Upper lobe of left lung (tissue), 6 donors: Measurements from ENCODE around the gene GIMAP4. TPM values are rescaled to one million over a fixed set of nuclear protein-coding genes. Genes with fewer than 3 reads are reported as not detected.
"Not testable (repeated sequence)": the region's sequence is repeated elsewhere in the genome, so short reads cannot be mapped to it uniquely, and the experiment has no call there.

Experiments used
- ATAC-seq, 2 donors: fragments of 200-7000 bp; cut with Tn5 transposase; one replicate each; pipeline ENCODE4 v1.9.1; 2022; ENCODE audit warnings: mild to moderate bottlenecking in 2 of 2, moderate library complexity in 2 of 2; ENCODE audit not compliant: low FRiP score in 2 of 2
- DNase-seq, 2 donors: peaks; one replicate each; pipeline ENCODE4 v3.0.0-alpha.2; 2019 to 2020
- H3K27ac ChIP-seq, 4 donors: fragments of 200-600 bp; sonication (generic); one replicate each; pipeline ENCODE4 v1.5.1; 2016 to 2019
- H3K27me3 ChIP-seq, 4 donors: fragments of 200-600 bp; sonication (generic); one replicate each; pipeline ENCODE4 v1.5.1; 2017 to 2019
- H3K36me3 ChIP-seq, 4 donors: fragments of 200-600 bp; sonication (generic); one replicate each; pipeline ENCODE4 v1.5.1; 2016 to 2019
- H3K4me1 ChIP-seq, 4 donors: fragments of 200-600 bp; sonication (generic); one replicate each; pipeline ENCODE4 v1.5.1; 2018 to 2019
- H3K4me3 ChIP-seq, 4 donors: fragments of 200-600 bp; sonication (generic); one replicate each; pipeline ENCODE4 v1.5.1; 2017 to 2019; ENCODE audit warnings: mild to moderate bottlenecking in 2 of 4, moderate library complexity in 1 of 4
- H3K9me3 ChIP-seq, 4 donors: fragments of 200-600 bp; sonication (generic); one replicate each; pipeline ENCODE4 v1.5.1; 2018 to 2019
- CTCF ChIP-seq, 6 experiments: fragments of 450-650 bp in 4 of 6; fragments of 200-600 bp in 2 of 6; sonication (generic) in 2 of 6; IDR thresholded peaks; one replicate each; pipeline ENCODE4 v1.5.1; 2016 to 2019; ENCODE audit warnings: antibody characterized with exemption in 6 of 6
- EP300 ChIP-seq, 4 donors: sonication (generic); formaldehyde crosslinking; IDR thresholded peaks; one replicate each; pipeline ENCODE4 v1.5.1; 2017; ENCODE audit warnings: antibody characterized with exemption in 4 of 4, control low read depth in 2 of 4
- POLR2A ChIP-seq, 4 donors: fragments of 450-650 bp; IDR thresholded peaks; one replicate each; pipeline ENCODE4 v1.5.1; 2016 to 2017; ENCODE audit warnings: antibody characterized with exemption in 4 of 4, mild to moderate bottlenecking in 2 of 4
- POLR2AphosphoS5 ChIP-seq, 2 donors: sonication (generic); formaldehyde crosslinking; IDR thresholded peaks; one replicate each; pipeline ENCODE4 v1.5.1; 2017; ENCODE audit warnings: antibody characterized with exemption in 2 of 2
- WGBS, 2 donors: methylation state at CpG; one replicate each; pipeline ENCODE4 v1.1.5; 2017 to 2018; 5-methylcytosine and 5-hydroxymethylcytosine counted together
- total RNA-seq, 6 donors: library from RNA; depleted of rRNA in 4 of 6; stranded (reverse); fragments of >200 nt in 4 of 6; gene quantifications; one replicate each; pipeline versions ENCODE4 v1.1.0 to v1.2.1, GENCODE V29; 2016 to 2021
- donor health status: DM: no; HTN: no; CAD: no; lungs with moderate emphysema.
- donor health status: DM: no; HTN: yes; CAD: no; lungs with severe emphysema.

GIMAP4 gene
- total RNA-seq: 10 to 100 TPM; 34.0 to 78.9 (median 43.0) TPM

DNA sequence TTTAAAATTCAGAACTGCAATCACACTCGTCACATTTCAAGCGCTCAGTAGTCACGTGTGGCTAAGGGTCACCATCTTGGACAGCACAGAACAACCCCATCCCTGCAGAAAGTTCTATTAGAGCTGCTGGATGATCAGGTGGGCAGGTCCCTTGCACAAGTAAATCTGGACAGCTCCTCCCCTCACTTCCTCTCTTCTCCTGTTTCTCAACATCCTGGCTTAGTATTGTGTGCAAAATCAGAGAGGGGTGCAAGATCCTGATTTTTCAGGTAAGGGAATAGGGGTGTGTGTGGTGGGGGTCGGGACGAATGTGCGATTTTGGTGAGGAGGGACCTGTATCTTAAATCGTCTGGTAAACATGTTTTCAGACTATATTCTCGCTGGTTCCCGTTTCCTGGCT is at the start of gene GIMAP4:
Gene GIMAP4, plus strand, starts transcription at position 222 of the 400 bp plus-strand sequence. CDS start 2,512 bp downstream, outside the sequence.
- ATAC-seq: peak; percentile 71 to 74
- peak within 1 kb of the TSS; percentile 6 to 64 (median 50) for H3K4me3 ChIP-seq

GRCh38 chr7:150519310-150519709 is 47.9 kb upstream of the GIMAP4 start:
- Histone ChIP-seq H3K36me3 (peaks cover 0 to 9% (median 2%) of the 10 kb centered on the region in 4 donors), H3K27ac (peak overlapping the region; percentile 80 to 87 (median 82)), H3K27me3 (no peaks in the 10 kb centered on the region), H3K4me3 (peak overlapping the region in 3 of 4 donors; percentile 36 to 62 (median 46)), H3K4me1 (peaks cover 0 to 3% (median 0%) of the 10 kb centered on the region in 4 donors), H3K9me3 (no peaks in the 10 kb centered on the region)
- WGBS, 2 donors: 55 to 63% methylated on average over 2 of the region's 2 CpGs
- DNase-seq (no peak), ATAC-seq (no peak)
- TF ChIP-seq POLR2AphosphoS5 (IDR thresholded peaks at IDR 0.05) (no peak), POLR2A (IDR thresholded peaks at IDR 0.05) (no peak), EP300 (IDR thresholded peaks at IDR 0.05) (no peak), CTCF (IDR thresholded peaks at IDR 0.05) (no peak)

More for the DNA sequence above, at the start of gene GIMAP4:
- Histone ChIP-seq H3K36me3 (peaks cover 0 to 24% (median 14%) of the 10 kb centered on the region in 4 donors), H3K9me3 (no peaks in the 10 kb centered on the region), H3K27ac (peak within 1 kb of the TSS; percentile 81 to 90 (median 84)), H3K27me3 (no peaks in the 10 kb centered on the region), H3K4me1 (peaks cover 11 to 18% (median 14%) of the 10 kb centered on the region in 4 donors)
- 43 to 50% methylated on average over 9 of the region's 9 CpGs for WGBS, 2 donors
- peak in 1 of 2 donors; percentile 31 for DNase-seq
- TF ChIP-seq POLR2A (IDR thresholded peaks at IDR 0.05) (peak in 2 of 4 donors; percentile 16 to 46), POLR2AphosphoS5 (IDR thresholded peaks at IDR 0.05) (peak; percentile 26 to 39), EP300 (IDR thresholded peaks at IDR 0.05) (no peak)

- ATAC-seq: no peak
- 53 to 61% methylated on average over 8 of the region's 8 CpGs for WGBS, 2 donors
- TF ChIP-seq POLR2AphosphoS5 (IDR thresholded peaks at IDR 0.05) (peak in 1 of 2 donors; percentile 15), POLR2A (IDR thresholded peaks at IDR 0.05) (no peak), CTCF (IDR thresholded peaks at IDR 0.05) (no peak), EP300 (IDR thresholded peaks at IDR 0.05) (no peak)
- no peak for DNase-seq
- Histone ChIP-seq H3K27me3 (no peaks in the 10 kb centered on the region), H3K4me1 (peaks cover 0 to 3% (median 0%) of the 10 kb centered on the region in 4 donors), H3K27ac (peak overlapping the region; percentile 80 to 87 (median 82)), H3K36me3 (peaks cover 0 to 9% (median 2%) of the 10 kb centered on the region in 4 donors), H3K4me3 (peak overlapping the region in 3 of 4 donors; percentile 15 to 62 (median 46)), H3K9me3 (no peaks in the 10 kb centered on the region)
Measured at GRCh38 chr7:150520145-150520544, 47.0 kb upstream of the GIMAP4 start.

- H3K36me3 ChIP-seq, H3K27me3 ChIP-seq, H3K4me1 ChIP-seq, ATAC-seq, DNase-seq, H3K9me3 ChIP-seq: not testable (repeated sequence)
- H3K27ac ChIP-seq: peak overlapping the region; percentile 26 to 87 (median 64)
- H3K4me3 ChIP-seq: peak overlapping the region in 1 of 4 donors; percentile 13
- 63 to 65% methylated on average over 6 of the region's 6 CpGs for whole genome bisulfite sequencing, 2 donors
Measured at GRCh38 chr7:150522931-150523330, 44.3 kb upstream of the GIMAP4 start.

DNA sequence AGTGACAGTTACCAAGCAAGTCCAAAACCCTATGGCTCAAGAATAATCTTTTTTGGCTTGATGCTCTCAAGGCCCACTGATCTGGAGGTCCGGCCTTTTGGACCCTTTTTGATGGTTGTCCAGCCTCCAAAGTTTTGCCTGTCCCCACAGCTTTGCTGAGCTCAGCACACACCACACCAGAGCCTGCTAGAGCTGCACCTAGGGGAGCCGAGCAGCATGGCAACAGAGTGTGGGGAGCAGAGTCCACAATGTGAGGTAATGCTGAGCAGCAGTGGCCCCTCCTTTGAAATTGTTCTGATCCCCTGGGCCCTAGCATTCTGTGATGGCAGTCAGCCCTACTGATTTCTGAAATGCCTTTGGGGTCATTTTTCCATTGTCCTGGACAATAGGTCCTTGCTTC is 43.2 kb upstream of the GIMAP4 start:
- 67 to 90% methylated on average over 2 of the region's 2 CpGs for WGBS, 2 donors

More for the DNA sequence above, 43.2 kb upstream of the GIMAP4 start:
- ATAC-seq (no peak), DNase-seq (no peak)
- TF ChIP-seq EP300 (IDR thresholded peaks at IDR 0.05) (no peak), CTCF (IDR thresholded peaks at IDR 0.05) (no peak), POLR2AphosphoS5 (IDR thresholded peaks at IDR 0.05) (no peak), POLR2A (IDR thresholded peaks at IDR 0.05) (no peak)
- no peak overlapping the region for H3K4me3 ChIP-seq
- H3K9me3 ChIP-seq: no peaks in the 10 kb centered on the region
- H3K36me3 ChIP-seq: peaks cover 0 to 9% (median 2%) of the 10 kb centered on the region in 4 donors
- H3K27ac ChIP-seq: peak overlapping the region in 1 of 4 donors; percentile 45
- H3K27me3 ChIP-seq: no peaks in the 10 kb centered on the region
- peaks cover 0 to 3% (median 0%) of the 10 kb centered on the region in 4 donors for H3K4me1 ChIP-seq
